GM06990 (cell line): ENCODE results near the gene BRMS1L.
"Not testable (repeated sequence)": the region's sequence is repeated elsewhere in the genome, so short reads cannot be mapped to it uniquely, and the experiment has no call there.

Experiments used
- DNase-seq: peaks from one replicate; pipeline ENCODE4 v3.0.0-alpha.2; 2011; ENCODE audit not compliant: insufficient read length; ENCODE audit errors: extremely low read depth
- H3K27me3 ChIP-seq: replicated peaks from 2 replicates; pipeline ENCODE4 v1.6.0; 2011; ENCODE audit warnings: low read length; ENCODE audit not compliant: control insufficient read depth, insufficient read depth
- H3K36me3 ChIP-seq: 2 replicates; pipeline ENCODE4 v1.5.1; 2011; ENCODE audit warnings: low read length; ENCODE audit not compliant: control insufficient read depth, insufficient read depth
- H3K4me3 ChIP-seq: replicated peaks from 2 replicates; pipeline ENCODE4 v1.5.1; 2011; ENCODE audit warnings: low read depth, mild to moderate bottlenecking, control low read depth, low read length
- CTCF ChIP-seq: IDR thresholded peaks from 2 replicates; pipeline ENCODE4 v1.5.1; 2011; ENCODE audit warnings: low read length, control low read depth, mild to moderate bottlenecking, inconsistent platforms; ENCODE audit not compliant: insufficient read depth, poor library complexity, severe bottlenecking

BRMS1L gene

GRCh38 chr14:35826952-35827416 lies 846 bp downstream of the BRMS1L start:
- TF ChIP-seq CTCF, result no peak
- no peak for DNase-seq
- H3K27me3 ChIP-seq, result no peaks in the 10 kb centered on the region

GRCh38 chr14:35827678-35828472 lies 1.7 kb downstream of the BRMS1L start:
- no peak for DNase-seq
- TF ChIP-seq CTCF, result no peak
- Histone ChIP-seq H3K27me3 (no peaks in the 10 kb centered on the region), H3K4me3 (peak overlapping the region; percentile 99), H3K36me3 (peaks cover 3% of the 10 kb centered on the region; the same call in 1 of the 2 replicates)

More at GRCh38 chr14:35826952-35827416, 846 bp downstream of the BRMS1L start:
- Histone ChIP-seq H3K36me3 (peaks cover 3% of the 10 kb centered on the region; the same call in 1 of the 2 replicates), H3K4me3 (peak overlapping the region; percentile 99)

DNA sequence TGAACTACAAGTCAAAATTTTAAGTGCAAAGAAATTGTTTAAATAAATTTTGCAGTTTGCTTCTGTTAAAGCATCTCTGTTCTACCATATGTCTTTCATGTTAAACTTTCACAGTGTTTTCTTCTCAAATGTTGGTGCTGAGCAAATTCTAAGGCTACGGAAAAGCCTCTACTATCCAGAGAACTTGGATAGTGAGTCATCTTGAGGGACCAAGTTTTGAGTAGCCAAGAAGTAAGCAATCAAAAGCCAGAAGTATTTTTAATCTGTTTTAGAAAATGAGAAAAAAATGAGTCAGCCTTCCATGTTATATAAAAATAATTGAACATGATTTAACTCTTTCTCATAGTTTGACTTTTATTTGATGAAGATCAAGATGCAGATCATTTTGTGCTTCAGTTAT lies 3.3 kb downstream of the BRMS1L start:
- Histone ChIP-seq H3K36me3 (peaks cover 3% of the 10 kb centered on the region; the same call in 1 of the 2 replicates), H3K4me3 (no peak overlapping the region), H3K27me3 (no peaks in the 10 kb centered on the region)
- no peak for TF ChIP-seq CTCF
- DNase-seq, result no peak

DNA sequence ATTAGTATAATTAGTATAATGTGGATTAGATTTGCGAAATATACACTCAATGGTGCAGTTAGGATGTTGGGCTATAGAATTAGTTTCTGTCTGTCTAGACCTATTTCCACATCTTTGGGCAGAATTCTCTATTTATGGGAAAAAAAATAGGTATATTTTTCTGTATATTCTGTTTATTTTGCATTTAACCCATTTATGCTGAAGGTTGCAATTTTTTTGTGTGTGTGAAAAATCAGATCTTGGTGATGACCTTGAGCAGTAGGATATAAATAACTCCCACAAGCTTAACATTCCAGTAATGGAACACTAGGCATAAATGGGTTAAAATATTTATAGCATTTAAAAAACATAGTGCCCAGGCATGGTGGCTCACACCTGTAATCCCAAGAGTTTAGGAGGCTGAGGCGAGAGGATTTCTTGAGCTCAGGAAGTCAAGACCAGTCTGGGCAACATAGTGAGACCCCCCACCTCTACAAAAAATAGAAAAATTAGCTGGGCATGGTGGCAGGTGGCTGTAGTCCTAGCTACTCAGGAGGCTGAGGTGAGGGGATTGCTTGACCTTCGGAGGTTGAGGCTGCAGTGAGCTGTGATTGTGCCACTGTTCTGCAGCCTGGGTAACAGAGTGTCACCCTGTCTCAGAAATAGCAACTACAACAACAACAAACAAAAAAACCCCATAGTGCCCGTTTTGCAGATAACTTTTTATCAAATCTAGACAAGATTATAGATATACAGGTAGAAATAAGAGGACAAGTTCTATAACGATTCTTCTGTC lies 9.3 kb downstream of the BRMS1L start:
- peaks cover 5% of the 10 kb centered on the region for H3K36me3 ChIP-seq
- no peak for TF ChIP-seq CTCF
- H3K27me3 ChIP-seq, result no peaks in the 10 kb centered on the region
- H3K4me3 ChIP-seq, result no peak overlapping the region
- DNase-seq, result no peak

DNA sequence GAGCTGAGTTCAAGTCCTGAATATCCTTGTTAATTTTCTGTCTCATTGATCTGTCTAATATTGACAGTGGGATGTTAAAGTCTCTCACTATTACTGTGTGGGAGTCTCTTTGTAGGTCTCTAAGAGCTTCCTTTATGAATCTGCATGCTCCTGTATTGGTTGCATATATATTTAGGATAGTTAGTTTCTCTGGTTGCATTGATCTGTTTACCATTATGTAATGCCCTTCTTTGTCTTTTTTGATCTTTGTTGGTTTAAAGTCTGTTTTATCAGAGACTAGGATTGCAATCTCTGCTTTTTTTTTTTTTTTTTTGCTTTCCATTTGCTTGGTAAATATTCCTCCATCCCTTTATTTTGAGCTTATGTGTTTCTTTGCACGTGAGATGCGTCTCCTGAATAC lies 15.6 kb downstream of the BRMS1L start:
- not testable (repeated sequence) for H3K4me3 ChIP-seq, H3K36me3 ChIP-seq, DNase-seq, H3K27me3 ChIP-seq

DNA sequence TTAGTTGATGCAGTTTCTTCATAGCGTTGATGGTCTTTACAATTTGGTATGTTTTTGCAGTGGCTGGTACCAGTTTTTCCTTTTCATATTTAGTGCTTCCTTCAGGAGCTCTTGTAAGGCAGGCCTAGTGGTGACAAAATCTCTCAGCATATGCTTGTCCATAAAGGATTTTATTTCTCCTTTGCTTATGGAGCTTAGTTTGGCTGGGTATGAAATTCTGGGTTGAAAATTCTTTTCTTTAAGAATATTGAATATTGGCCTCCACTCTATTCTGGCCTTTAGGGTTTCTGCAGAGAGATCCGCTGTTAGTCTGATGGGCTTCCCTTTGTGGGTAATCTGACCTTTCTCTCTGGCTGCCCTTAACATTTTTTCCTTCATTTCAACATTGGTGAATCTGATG lies 16.1 kb downstream of the BRMS1L start:
- H3K36me3 ChIP-seq, DNase-seq, H3K4me3 ChIP-seq, H3K27me3 ChIP-seq: not testable (repeated sequence)
